HepG2 (cell line): Measurements from ENCODE around the gene NOP9. TPM values are rescaled to one million over a fixed set of nuclear protein-coding genes. Genes with fewer than 3 reads are reported as not detected.

ENCODE experiments used
- FOXO1 ChIP-seq: sonication (generic); formaldehyde crosslinking; IDR thresholded peaks from 2 replicates; pipeline ENCODE4 v1.4.0; 2020; ENCODE audit warnings: missing genetic modification reagents
- HOXA5 ChIP-seq: sonication (generic); formaldehyde crosslinking; IDR thresholded peaks from 2 replicates; pipeline ENCODE4 v1.4.0; 2020; ENCODE audit warnings: missing genetic modification reagents
- JUN ChIP-seq: sonication (generic); formaldehyde crosslinking; IDR thresholded peaks from 2 replicates; pipeline ENCODE4 v1.4.0; 2020; ENCODE audit warnings: mild to moderate bottlenecking, missing genetic modification reagents
- KMT2B ChIP-seq: IDR thresholded peaks from 2 replicates; pipeline ENCODE4 v1.6.1; 2016; ENCODE audit warnings: missing genetic modification reagents, missing compliant biosample characterization
- MBD4 ChIP-seq: IDR thresholded peaks from 2 replicates; pipeline ENCODE4 v1.6.1; 2012; ENCODE audit warnings: low read length, inconsistent platforms, borderline replicate concordance
- PCBP1 ChIP-seq: fragments of 200-400 bp; formaldehyde crosslinking; IDR thresholded peaks from 2 replicates; pipeline ENCODE4 v1.6.1; 2017; ENCODE audit warnings: mild to moderate bottlenecking, low read depth, low read length, borderline replicate concordance
- RBM39 ChIP-seq: fragments of 200-400 bp; formaldehyde crosslinking; IDR thresholded peaks from one replicate; pipeline ENCODE4 v1.6.1; 2018; ENCODE audit warnings: antibody characterized with exemption, mild to moderate bottlenecking, low read depth, low read length; ENCODE audit not compliant: poor library complexity, severe bottlenecking
- SIX1 ChIP-seq: sonication (generic); formaldehyde crosslinking; IDR thresholded peaks from 2 replicates; pipeline ENCODE4 v1.4.0; 2020; ENCODE audit warnings: missing genetic modification reagents, borderline replicate concordance
- ZFP82 ChIP-seq: sonication (generic); formaldehyde crosslinking; IDR thresholded peaks from 2 replicates; pipeline ENCODE4 v1.5.1; 2020; ENCODE audit warnings: mild to moderate bottlenecking, missing genetic modification reagents, borderline replicate concordance
- ZMAT3 ChIP-seq: sonication (generic); formaldehyde crosslinking; conservative IDR thresholded peaks from 2 replicates; pipeline ENCODE4 v1.7.0; 2021; ENCODE audit warnings: missing genetic modification reagents
- ZNF136 ChIP-seq: sonication (generic); formaldehyde crosslinking; IDR thresholded peaks from 2 replicates; pipeline ENCODE4 v1.8.1; 2022; ENCODE audit warnings: low read depth, mild to moderate bottlenecking, moderate library complexity, missing genetic modification reagents
- ZNF205 ChIP-seq: IDR thresholded peaks from 2 replicates; pipeline ENCODE4 v1.6.1; 2018; ENCODE audit warnings: missing biosample characterization, missing genetic modification reagents
- ZNF224 ChIP-seq: sonication (generic); formaldehyde crosslinking; IDR thresholded peaks from 2 replicates; pipeline ENCODE4 v1.5.0; 2020; ENCODE audit warnings: mild to moderate bottlenecking, missing genetic modification reagents
- ZNF564 ChIP-seq: sonication (generic); formaldehyde crosslinking; IDR thresholded peaks from 2 replicates; pipeline ENCODE4 v1.8.1; 2023; ENCODE audit warnings: mild to moderate bottlenecking, missing genetic modification reagents
- ZNF724P ChIP-seq: sonication (generic); formaldehyde crosslinking; IDR thresholded peaks from 2 replicates; pipeline ENCODE4 v1.8.0; 2022; ENCODE audit warnings: missing genetic modification reagents, borderline replicate concordance
- polyA plus RNA-seq, 8 experiments: library from polyadenylated mRNA; depleted of rRNA in 3 of 8; stranded (reverse) in 7 of 8; unstranded in 1 of 8; fragments of >200 nt; fragmentation: Illumina TruSeq in 4 of 8; extraction: Trizol in 4 of 8; gene quantifications; 2 replicates each; pipeline versions ENCODE4 v1.2.1 to v1.2.3, GENCODE V29; 2011 to 2016; ENCODE audit warnings: low read depth in 4 of 8, missing spikeins in 1 of 8, mixed read lengths in 1 of 8; ENCODE audit not compliant: insufficient read depth in 1 of 8
- total RNA-seq, 5 experiments: library from RNA; depleted of rRNA; stranded (reverse); fragments of >200 nt; fragmentation: Illumina TruSeq; extraction: Trizol; gene quantifications; 2 replicates each; pipeline ENCODE4 v1.2.3, GENCODE V29; 2016; ENCODE audit warnings: low read depth in 1 of 5
- TF ChIP-seq, protein P1 (sequence below): sonication (generic); formaldehyde crosslinking; IDR thresholded peaks from 2 replicates; pipeline ENCODE4 v1.8.0; 2022; ENCODE audit warnings: missing genetic modification reagents, mild to moderate bottlenecking, inconsistent platforms, borderline replicate concordance
- TF ChIP-seq, protein P2 (sequence below): sonication (generic); formaldehyde crosslinking; IDR thresholded peaks from 2 replicates; pipeline ENCODE4 v1.4.0; 2020; ENCODE audit warnings: missing genetic modification reagents, borderline replicate concordance
- TF ChIP-seq, protein P3 (sequence below): sonication (generic); formaldehyde crosslinking; IDR thresholded peaks from 2 replicates; pipeline ENCODE4 v1.5.0; 2020; ENCODE audit warnings: missing genetic modification reagents
- TF ChIP-seq, protein P4 (sequence below), 2 experiments: IDR thresholded peaks; 2 replicates each; pipeline ENCODE4 v1.6.1; 2011 to 2012; ENCODE audit warnings: low read length in 2 of 2, borderline replicate concordance in 1 of 2, low read depth in 1 of 2, mild to moderate bottlenecking in 1 of 2, moderate library complexity in 1 of 2

Gene NOP9
- total and polyA plus RNA-seq, 2 of the 13 experiments (the other 11 are each of a cell fraction or from before 2014, with no cell fraction given) = 24.5 to 61.6 TPM

DNA sequence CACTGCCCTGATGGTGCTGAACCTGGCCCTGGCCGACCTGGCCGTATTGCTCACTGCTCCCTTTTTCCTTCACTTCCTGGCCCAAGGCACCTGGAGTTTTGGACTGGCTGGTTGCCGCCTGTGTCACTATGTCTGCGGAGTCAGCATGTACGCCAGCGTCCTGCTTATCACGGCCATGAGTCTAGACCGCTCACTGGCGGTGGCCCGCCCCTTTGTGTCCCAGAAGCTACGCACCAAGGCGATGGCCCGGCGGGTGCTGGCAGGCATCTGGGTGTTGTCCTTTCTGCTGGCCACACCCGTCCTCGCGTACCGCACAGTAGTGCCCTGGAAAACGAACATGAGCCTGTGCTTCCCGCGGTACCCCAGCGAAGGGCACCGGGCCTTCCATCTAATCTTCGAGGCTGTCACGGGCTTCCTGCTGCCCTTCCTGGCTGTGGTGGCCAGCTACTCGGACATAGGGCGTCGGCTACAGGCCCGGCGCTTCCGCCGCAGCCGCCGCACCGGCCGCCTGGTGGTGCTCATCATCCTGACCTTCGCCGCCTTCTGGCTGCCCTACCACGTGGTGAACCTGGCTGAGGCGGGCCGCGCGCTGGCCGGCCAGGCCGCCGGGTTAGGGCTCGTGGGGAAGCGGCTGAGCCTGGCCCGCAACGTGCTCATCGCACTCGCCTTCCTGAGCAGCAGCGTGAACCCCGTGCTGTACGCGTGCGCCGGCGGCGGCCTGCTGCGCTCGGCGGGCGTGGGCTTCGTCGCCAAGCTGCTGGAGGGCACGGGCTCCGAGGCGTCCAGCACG, 16.4 kb downstream of the NOP9 start (continued):
- TF ChIP-seq, protein P1, sequence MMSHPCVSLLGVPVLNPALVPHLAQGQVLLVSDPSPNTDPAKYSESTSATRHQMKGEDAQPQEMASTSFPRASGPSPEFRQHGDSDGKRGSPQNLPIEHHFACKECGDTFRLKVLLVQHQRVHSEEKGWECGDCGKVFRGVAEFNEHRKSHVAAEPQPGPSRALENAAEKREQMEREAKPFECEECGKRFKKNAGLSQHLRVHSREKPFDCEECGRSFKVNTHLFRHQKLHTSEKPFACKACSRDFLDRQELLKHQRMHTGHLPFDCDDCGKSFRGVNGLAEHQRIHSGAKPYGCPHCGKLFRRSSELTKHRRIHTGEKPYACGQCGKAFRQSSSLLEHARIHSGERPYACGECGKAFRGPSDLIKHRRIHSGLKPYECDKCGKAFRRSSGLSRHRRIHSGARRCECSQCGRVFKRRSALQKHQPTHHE (CRISPR knock-in tag) = peak; percentile 96
- no peak for TF ChIP-seq SIX1 (CRISPR knock-in tag)
- TF ChIP-seq, protein P2, sequence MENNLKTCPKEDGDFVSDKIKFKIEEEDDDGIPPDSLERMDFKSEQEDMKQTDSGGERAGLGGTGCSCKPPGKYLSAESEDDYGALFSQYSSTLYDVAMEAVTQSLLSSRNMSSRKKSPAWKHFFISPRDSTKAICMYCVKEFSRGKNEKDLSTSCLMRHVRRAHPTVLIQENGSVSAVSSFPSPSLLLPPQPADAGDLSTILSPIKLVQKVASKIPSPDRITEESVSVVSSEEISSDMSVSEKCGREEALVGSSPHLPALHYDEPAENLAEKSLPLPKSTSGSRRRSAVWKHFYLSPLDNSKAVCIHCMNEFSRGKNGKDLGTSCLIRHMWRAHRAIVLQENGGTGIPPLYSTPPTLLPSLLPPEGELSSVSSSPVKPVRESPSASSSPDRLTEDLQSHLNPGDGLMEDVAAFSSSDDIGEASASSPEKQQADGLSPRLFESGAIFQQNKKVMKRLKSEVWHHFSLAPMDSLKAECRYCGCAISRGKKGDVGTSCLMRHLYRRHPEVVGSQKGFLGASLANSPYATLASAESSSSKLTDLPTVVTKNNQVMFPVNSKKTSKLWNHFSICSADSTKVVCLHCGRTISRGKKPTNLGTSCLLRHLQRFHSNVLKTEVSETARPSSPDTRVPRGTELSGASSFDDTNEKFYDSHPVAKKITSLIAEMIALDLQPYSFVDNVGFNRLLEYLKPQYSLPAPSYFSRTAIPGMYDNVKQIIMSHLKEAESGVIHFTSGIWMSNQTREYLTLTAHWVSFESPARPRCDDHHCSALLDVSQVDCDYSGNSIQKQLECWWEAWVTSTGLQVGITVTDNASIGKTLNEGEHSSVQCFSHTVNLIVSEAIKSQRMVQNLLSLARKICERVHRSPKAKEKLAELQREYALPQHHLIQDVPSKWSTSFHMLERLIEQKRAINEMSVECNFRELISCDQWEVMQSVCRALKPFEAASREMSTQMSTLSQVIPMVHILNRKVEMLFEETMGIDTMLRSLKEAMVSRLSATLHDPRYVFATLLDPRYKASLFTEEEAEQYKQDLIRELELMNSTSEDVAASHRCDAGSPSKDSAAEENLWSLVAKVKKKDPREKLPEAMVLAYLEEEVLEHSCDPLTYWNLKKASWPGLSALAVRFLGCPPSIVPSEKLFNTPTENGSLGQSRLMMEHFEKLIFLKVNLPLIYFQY (CRISPR knock-in tag) = 0 out of 2 replicates have a peak, but pooled peaks have one; percentile 49
- TF ChIP-seq HOXA5 (CRISPR knock-in tag) = peak; percentile 98
- peak; percentile 94 for TF ChIP-seq RBM39
- TF ChIP-seq ZNF205 = peak; percentile 91
- TF ChIP-seq ZFP82 (CRISPR knock-in tag) = no peak
- TF ChIP-seq PCBP1 = no peak
- TF ChIP-seq MBD4 = no peak
- TF ChIP-seq, protein P3, sequence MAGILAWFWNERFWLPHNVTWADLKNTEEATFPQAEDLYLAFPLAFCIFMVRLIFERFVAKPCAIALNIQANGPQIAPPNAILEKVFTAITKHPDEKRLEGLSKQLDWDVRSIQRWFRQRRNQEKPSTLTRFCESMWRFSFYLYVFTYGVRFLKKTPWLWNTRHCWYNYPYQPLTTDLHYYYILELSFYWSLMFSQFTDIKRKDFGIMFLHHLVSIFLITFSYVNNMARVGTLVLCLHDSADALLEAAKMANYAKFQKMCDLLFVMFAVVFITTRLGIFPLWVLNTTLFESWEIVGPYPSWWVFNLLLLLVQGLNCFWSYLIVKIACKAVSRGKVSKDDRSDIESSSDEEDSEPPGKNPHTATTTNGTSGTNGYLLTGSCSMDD (CRISPR knock-in tag) = peak; percentile 99
- TF ChIP-seq ZMAT3 (CRISPR knock-in tag) = peak; percentile 99
- peak; percentile 98 for TF ChIP-seq ZNF224 (CRISPR knock-in tag)
- TF ChIP-seq ZNF136 (CRISPR knock-in tag) = peak; percentile 99
- peak; percentile 79 for TF ChIP-seq KMT2B (CRISPR knock-in tag)
- peak; percentile 97; the same call in 1 of the 2 replicates for TF ChIP-seq ZNF724P (CRISPR knock-in tag)
- TF ChIP-seq FOXO1 = peak; percentile 73
- TF ChIP-seq ZNF564 = no peak
- TF ChIP-seq, protein P4, sequence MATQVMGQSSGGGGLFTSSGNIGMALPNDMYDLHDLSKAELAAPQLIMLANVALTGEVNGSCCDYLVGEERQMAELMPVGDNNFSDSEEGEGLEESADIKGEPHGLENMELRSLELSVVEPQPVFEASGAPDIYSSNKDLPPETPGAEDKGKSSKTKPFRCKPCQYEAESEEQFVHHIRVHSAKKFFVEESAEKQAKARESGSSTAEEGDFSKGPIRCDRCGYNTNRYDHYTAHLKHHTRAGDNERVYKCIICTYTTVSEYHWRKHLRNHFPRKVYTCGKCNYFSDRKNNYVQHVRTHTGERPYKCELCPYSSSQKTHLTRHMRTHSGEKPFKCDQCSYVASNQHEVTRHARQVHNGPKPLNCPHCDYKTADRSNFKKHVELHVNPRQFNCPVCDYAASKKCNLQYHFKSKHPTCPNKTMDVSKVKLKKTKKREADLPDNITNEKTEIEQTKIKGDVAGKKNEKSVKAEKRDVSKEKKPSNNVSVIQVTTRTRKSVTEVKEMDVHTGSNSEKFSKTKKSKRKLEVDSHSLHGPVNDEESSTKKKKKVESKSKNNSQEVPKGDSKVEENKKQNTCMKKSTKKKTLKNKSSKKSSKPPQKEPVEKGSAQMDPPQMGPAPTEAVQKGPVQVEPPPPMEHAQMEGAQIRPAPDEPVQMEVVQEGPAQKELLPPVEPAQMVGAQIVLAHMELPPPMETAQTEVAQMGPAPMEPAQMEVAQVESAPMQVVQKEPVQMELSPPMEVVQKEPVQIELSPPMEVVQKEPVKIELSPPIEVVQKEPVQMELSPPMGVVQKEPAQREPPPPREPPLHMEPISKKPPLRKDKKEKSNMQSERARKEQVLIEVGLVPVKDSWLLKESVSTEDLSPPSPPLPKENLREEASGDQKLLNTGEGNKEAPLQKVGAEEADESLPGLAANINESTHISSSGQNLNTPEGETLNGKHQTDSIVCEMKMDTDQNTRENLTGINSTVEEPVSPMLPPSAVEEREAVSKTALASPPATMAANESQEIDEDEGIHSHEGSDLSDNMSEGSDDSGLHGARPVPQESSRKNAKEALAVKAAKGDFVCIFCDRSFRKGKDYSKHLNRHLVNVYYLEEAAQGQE (IDR thresholded peaks at IDR 0.05; ENCODE audit: borderline replicate concordance in 1 of 2, low read depth in 1 of 2, low read length in 2 of 2) = no peak
- peak; percentile 94 for TF ChIP-seq JUN (CRISPR knock-in tag)
